Measurements from ENCODE around the gene SPEF1.

GRCh38 chr20:3797592-3798372 lies 16.5 kb upstream of the SPEF1 start:
- TF ChIP-seq EP300 (IDR thresholded peaks at IDR 0.05) = no peak
- no peak for TF ChIP-seq CTCF (IDR thresholded peaks at IDR 0.05)
- no peak for TF ChIP-seq POLR2A (IDR thresholded peaks at IDR 0.05)
